Right kidney (tissue), 1 donor: ENCODE results near the gene VGLL4.
"Not testable (repeated sequence)": the region's sequence is repeated elsewhere in the genome, so short reads cannot be mapped to it uniquely, and the experiment has no call there.

Experiments
- DNase-seq: peaks from one replicate; pipeline ENCODE4 v3.0.0-alpha.2; 2016

The VGLL4 gene

GRCh38 chr3:11606865-11607440, 36.8 kb downstream of the VGLL4 start:
- no peak for DNase-seq

- no peak for DNase-seq
Observed at GRCh38 chr3:11606090-11606784, 37.5 kb downstream of the VGLL4 start.

GRCh38 chr3:11605398-11605797, 38.3 kb downstream of the VGLL4 start:
- DNase-seq: no peak

- no peak for DNase-seq
Observed at GRCh38 chr3:11604139-11604892, 39.4 kb downstream of the VGLL4 start.

GRCh38 chr3:11603628-11604027, 40.1 kb downstream of the VGLL4 start:
- DNase-seq: no peak

GRCh38 chr3:11602886-11603527, 40.7 kb downstream of the VGLL4 start:
- no peak for DNase-seq

DNA sequence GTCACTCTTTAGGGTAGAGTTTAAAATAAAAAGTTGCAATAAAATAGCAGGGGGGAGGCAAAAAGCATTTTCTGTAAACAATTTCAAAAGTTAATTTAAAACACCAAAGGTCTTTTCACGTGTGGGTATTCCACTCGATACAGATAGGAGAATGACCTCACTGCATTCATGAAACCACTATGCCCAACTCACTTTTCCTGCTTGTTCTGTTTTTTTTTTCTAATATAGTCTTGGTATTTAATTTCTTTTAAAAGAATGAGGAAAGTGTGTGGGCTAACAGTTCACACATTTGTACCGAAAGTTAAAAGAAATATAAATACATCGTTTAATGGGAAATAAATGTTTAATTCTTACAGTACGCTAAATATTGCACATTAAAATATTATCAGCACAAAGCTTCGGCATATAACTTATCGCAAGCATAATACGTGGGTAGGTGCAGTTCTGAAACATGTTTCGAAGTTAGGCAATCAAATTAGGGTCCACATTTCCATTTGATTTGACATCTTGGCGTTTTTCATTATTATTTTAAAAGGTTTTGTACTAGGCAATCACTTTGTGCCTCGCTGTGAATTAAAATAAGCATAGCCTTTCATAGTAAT, 41.4 kb downstream of the VGLL4 start:
- DNase-seq: no peak

GRCh38 chr3:11601446-11602238, 42.1 kb downstream of the VGLL4 start:
- no peak for DNase-seq

GRCh38 chr3:11600501-11601282, 43.0 kb downstream of the VGLL4 start:
- DNase-seq: peak; percentile 52

- DNase-seq: no peak
Observed at GRCh38 chr3:11596387-11596786, 47.3 kb downstream of the VGLL4 start.

GRCh38 chr3:11595024-11595423, 48.7 kb downstream of the VGLL4 start:
- not testable (repeated sequence) for DNase-seq

DNA sequence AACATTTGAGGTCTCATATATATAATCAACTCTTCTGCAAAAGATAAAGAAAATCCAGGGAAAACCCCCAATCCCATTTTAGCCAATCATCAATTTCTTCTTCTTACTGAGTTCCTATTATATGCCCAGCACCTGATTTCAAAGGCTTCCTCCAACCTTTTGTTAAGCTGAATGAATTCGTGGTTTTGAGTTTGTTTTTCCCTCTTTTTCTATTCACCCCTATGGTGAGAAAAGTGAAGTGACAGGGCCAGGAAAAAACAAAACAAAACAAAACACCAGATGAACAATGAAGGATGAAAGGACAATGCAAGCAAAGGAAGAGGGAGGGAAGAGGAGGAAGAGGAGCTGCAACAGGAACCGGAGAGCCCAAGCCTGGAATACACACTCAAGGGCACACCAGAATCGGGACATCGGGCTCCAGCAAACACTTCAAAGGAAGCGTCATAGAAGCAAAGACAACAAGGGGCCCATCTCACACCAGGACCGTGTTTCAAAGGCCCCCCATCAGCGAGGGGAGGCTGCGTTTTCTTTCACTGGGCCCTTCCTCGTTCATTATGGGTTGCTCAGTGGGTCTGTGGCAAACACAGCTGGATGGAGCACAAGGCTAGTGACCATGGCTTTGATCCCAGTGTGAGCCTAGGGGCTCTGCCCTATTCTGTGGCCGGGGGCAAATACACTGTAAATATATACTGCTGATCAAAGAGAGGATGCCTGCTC, 50.2 kb downstream of the VGLL4 start:
- DNase-seq: no peak

- no peak for DNase-seq
Observed at GRCh38 chr3:11592445-11593298, 51.0 kb downstream of the VGLL4 start.

DNA sequence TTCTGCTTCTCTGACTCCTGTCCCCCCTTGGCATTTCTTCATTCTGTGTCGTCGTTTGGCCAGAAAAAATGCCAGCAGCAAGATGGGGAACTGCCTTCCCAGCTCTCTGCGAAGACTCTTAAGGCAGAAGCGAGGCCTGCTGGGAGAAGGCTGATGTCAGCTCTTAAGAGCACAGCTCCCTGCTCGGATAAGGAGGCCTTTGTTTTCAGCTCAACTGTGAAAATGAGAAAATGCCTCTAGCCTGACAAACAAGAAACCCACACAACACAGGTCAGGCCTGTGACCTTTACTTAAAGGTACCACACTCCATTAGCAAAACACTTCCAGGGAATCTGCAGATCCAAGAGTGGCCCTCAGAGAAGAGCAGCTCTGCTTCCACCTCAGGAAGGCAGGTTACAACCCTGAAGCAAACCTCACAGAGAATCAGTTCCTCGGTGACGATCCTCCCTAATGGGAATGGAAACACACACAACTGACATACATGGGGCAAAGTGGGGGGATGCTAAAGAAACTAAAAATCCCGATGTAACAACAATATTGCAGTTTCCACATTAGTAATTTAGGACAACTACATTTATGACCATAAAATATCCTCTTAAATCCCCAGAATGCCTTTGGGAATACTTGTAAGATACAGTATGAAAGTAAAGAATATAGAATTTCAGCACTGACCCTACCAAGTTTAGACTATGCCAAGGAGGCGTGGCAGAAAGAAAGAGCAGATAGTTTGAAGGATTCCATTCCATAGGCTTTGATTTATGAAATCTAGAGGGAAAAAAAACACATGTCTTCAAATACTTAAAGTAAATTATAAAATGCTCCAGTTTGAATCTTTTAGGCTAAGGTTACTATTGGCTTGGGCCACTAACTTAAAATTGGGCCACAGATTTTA, 52.1 kb downstream of the VGLL4 start:
- peak; percentile 61 for DNase-seq

DNA sequence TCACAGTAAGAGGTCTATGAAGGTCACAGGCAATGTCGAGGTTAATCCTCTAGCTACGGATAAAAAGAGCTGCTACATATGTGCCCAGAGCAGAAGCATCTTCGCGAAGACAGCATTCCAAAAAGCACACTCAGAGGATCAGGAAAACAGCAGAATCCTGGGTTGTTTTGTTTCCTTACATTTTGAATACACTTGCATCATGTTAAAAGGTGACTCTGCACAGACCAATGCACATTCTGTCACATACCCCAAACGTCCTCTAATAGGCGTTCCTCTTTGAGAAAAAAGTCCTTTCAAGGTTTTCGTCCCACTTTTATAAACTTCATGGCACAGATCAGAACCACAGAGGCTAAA, 52.7 kb downstream of the VGLL4 start:
- DNase-seq: no peak

GRCh38 chr3:11589706-11590105, 54.0 kb downstream of the VGLL4 start:
- DNase-seq: no peak

- no peak for DNase-seq
Observed at GRCh38 chr3:11588755-11589154, 55.0 kb downstream of the VGLL4 start.

DNA sequence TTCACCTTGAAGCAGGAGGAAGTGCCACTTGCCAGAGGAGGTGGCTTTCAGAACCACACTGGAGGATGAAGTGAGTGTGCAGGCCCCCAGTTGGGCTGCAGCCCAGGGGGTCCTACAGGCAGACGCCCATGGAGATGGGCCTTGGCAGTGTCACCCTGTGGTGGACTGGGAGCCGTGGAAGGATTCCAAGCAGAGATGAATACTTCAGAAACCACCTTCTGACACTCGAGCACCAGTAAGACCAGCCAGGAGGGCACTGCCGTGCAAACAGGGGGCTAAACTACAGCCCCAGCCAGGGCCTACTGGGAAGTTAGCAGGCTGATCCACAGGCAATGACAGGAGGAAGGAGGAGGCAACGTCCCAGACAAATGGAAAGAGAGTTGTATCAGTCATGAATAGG, 55.4 kb downstream of the VGLL4 start:
- DNase-seq: no peak
